Lower lobe of right lung (tissue), 2 donors: ENCODE data around the gene HPCAL1. TPM values are rescaled to one million over a fixed set of nuclear protein-coding genes. Genes with fewer than 3 reads are reported as not detected.
"Not testable (repeated sequence)": the region's sequence is repeated elsewhere in the genome, so short reads cannot be mapped to it uniquely, and the experiment has no call there.

Source experiments
- ATAC-seq, 2 donors: fragments of 200-7000 bp; cut with Tn5 transposase; one replicate each; pipeline ENCODE4 v1.9.1; 2020 to 2022; ENCODE audit warnings: mild to moderate bottlenecking in 2 of 2, moderate library complexity in 2 of 2
- DNase-seq: peaks from one replicate; pipeline ENCODE4 v3.0.0-alpha.2; 2020
- H3K27ac ChIP-seq: fragments of 200-600 bp; one replicate; pipeline ENCODE4 v1.8.0; 2022
- H3K27me3 ChIP-seq: fragments of 200-600 bp; one replicate; pipeline ENCODE4 v1.8.0; 2022; ENCODE audit warnings: low read depth
- H3K36me3 ChIP-seq: fragments of 200-600 bp; one replicate; pipeline ENCODE4 v1.8.0; 2022; ENCODE audit warnings: mild to moderate bottlenecking
- H3K4me1 ChIP-seq: fragments of 200-600 bp; one replicate; pipeline ENCODE4 v1.8.0; 2022
- H3K4me3 ChIP-seq: fragments of 200-600 bp; one replicate; pipeline ENCODE4 v1.8.0; 2022; ENCODE audit warnings: mild to moderate bottlenecking
- H3K9me3 ChIP-seq: fragments of 200-600 bp; one replicate; pipeline ENCODE4 v1.8.0; 2022
- CTCF ChIP-seq: fragments of 200-600 bp; IDR thresholded peaks from one replicate; pipeline ENCODE4 v1.8.0; 2022; ENCODE audit warnings: antibody characterized with exemption, mild to moderate bottlenecking
- intact Hi-C: fragments of 100-400 bp; cut with DNase I; formaldehyde crosslinking; loops from one replicate; pipeline ENCODE4 v1.11.0; 2022
- total RNA-seq: library from RNA; stranded (reverse); fragmentation: NEBNext Ultra II Directional; extraction: Animal tissue kit (Norgen Biotek cat#: 25700); gene quantifications from one replicate; pipeline ENCODE4 v1.2.1, GENCODE V29; 2021
- donor health status: DM: no; HTN: yes; CAD: no; lungs with severe emphysema.

HPCAL1 gene
- total RNA-seq, 1 donor from 2014 or later = 132 TPM

GRCh38 chr2:10452312-10452711 is 149.6 kb downstream of the HPCAL1 start:
- Histone ChIP-seq H3K4me3 (no peak overlapping the region), H3K27me3 (no peaks in the 10 kb centered on the region), H3K4me1 (peaks cover 24% of the 10 kb centered on the region), H3K27ac (peak overlapping the region; percentile 37), H3K9me3 (no peaks in the 10 kb centered on the region), H3K36me3 (no peaks in the 10 kb centered on the region)
- peak; percentile 83 for DNase-seq
- peak; percentile 33 to 42 for ATAC-seq
- no peak for TF ChIP-seq CTCF
- intact Hi-C loops = no loop called here

GRCh38 chr2:10452956-10453904 is 150.5 kb downstream of the HPCAL1 start:
- no peak for TF ChIP-seq CTCF
- peak; percentile 19 for DNase-seq
- Histone ChIP-seq H3K36me3 (no peaks in the 10 kb centered on the region), H3K27me3 (no peaks in the 10 kb centered on the region), H3K9me3 (no peaks in the 10 kb centered on the region), H3K4me3 (no peak overlapping the region), H3K4me1 (peaks cover 20% of the 10 kb centered on the region), H3K27ac (no peak overlapping the region)
- intact Hi-C loops = no loop called here
- no peak for ATAC-seq

- Histone ChIP-seq H3K27ac (peak overlapping the region; percentile 6), H3K9me3 (no peaks in the 10 kb centered on the region), H3K4me1 (peaks cover 18% of the 10 kb centered on the region), H3K27me3 (no peaks in the 10 kb centered on the region), H3K36me3 (no peaks in the 10 kb centered on the region), H3K4me3 (no peak overlapping the region)
- DNase-seq (peak; percentile 51), ATAC-seq (no peak)
- no peak for TF ChIP-seq CTCF
- intact Hi-C loops = no loop called here
Observed at GRCh38 chr2:10453905-10454298, 151.2 kb downstream of the HPCAL1 start.

- Histone ChIP-seq H3K27ac (no peak overlapping the region), H3K4me1 (peaks cover 12% of the 10 kb centered on the region), H3K9me3 (no peaks in the 10 kb centered on the region), H3K4me3 (no peak overlapping the region), H3K27me3 (no peaks in the 10 kb centered on the region), H3K36me3 (no peaks in the 10 kb centered on the region)
- DNase-seq = no peak
- TF ChIP-seq CTCF = no peak
- no peak for ATAC-seq
- intact Hi-C loops = no loop called here
Observed at GRCh38 chr2:10454505-10454904, 151.8 kb downstream of the HPCAL1 start.

- H3K9me3 ChIP-seq, H3K4me1 ChIP-seq, H3K27ac ChIP-seq, ATAC-seq, H3K4me3 ChIP-seq, H3K27me3 ChIP-seq, H3K36me3 ChIP-seq, intact Hi-C loops: not testable (repeated sequence)
- peak; percentile 7 for DNase-seq
Observed at GRCh38 chr2:10457195-10457594, 154.5 kb downstream of the HPCAL1 start.
